Stimulated activated naive CD8-positive, alpha-beta T cell treated with anti-CD3 and anti-CD28 coated beads, Interleukin-15, Interleukin-2, amounts not matched to agents 100 ng/mL and 50 ng/mL, for 24 hours (primary cell): Measurements from ENCODE around the gene CDK19.
"Not testable (repeated sequence)": the region's sequence is repeated elsewhere in the genome, so short reads cannot be mapped to it uniquely, and the experiment has no call there.

Source experiments
- H3K27ac Mint-ChIP-seq: one replicate; pipeline ENCODE4 v1.8.0; 2021; ENCODE audit warnings: mild to moderate bottlenecking, mixed read lengths
- H3K27me3 Mint-ChIP-seq: one replicate; pipeline ENCODE4 v1.8.0; 2021; ENCODE audit warnings: mixed read lengths
- H3K36me3 Mint-ChIP-seq: one replicate; pipeline ENCODE4 v1.8.0; 2021; ENCODE audit warnings: low read depth, mixed read lengths
- H3K4me1 Mint-ChIP-seq: one replicate; pipeline ENCODE4 v1.8.0; 2021; ENCODE audit warnings: low read depth, mixed read lengths
- H3K4me3 Mint-ChIP-seq: one replicate; pipeline ENCODE4 v1.8.0; 2021; ENCODE audit warnings: mild to moderate bottlenecking, mixed read lengths
- H3K9me3 Mint-ChIP-seq: one replicate; pipeline ENCODE4 v1.8.0; 2021; ENCODE audit warnings: mixed read lengths

CDK19 gene

DNA sequence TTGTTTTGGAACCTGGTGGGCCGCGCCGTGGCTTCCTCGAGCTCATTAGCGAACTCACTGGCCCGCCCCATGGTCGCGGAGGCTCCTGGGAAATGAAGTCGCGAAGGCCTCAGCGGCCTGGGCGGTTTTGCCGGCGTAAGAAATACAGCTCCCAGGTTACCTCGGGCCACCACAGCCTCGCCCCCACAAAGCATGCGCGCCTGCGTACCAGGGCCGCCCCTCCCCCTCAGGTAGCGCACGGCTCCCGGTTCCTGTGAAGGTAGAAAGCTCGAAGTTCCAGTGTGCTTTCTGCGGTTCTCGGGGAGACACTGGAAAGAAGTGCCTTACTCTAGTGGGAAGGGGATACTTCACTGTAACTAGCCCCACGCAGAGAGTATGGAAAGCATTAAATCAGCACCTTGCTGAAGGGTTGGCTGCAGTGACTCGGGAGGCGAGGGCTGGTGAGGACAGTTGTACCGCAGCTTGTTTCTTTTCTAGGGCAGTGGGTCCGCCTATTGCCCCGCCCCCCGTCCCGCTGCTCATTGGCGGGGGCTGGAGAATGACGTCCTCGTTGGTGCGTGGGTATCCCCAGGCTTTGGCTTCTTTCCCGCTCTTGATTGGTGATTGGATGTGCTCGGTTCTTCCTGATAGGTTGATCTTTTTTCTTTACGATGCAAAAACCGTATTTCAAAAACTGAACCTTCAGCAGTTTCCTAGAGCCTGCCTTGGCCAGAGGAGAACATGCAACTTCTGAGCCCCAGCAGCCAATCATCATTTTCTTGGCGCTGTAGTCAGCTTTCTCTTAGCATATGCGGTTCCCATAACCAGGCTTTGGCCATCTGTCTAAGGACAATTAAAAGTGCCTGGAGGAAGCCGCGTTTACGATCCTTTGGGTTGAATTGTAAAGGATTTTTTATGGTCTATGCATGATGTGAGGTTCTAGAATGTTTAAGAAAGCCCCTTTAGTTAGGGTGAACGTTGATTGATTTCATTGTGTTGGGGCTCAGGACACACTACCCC, at the start of gene CDK19:
Gene CDK19, minus strand, starts transcription at position 59 of the 999 bp plus-strand sequence. CDS start 333 bp downstream, outside the sequence.
- no peaks in the 10 kb centered on the region for H3K36me3 Mint-ChIP-seq
- H3K27me3 Mint-ChIP-seq = no peaks in the 10 kb centered on the region
- H3K9me3 Mint-ChIP-seq = no peaks in the 10 kb centered on the region

DNA sequence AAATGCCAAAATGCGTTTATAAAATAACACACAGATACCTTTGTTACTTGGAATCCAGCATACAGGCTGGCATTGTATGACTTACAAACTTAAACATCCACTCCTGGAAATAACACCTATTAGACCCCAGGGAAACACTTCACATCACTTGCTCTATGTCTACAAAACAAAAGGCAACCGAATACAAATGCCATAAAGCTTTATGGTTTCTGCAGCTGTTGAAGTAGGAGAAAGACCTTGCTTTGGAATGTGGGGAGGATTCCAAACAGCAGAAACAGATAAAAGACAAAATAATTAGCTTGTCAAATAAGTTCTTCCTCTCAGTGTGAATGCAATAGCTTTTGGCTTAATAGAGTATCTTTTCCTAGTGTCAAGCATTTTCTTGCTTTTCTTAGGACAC, 49.6 kb upstream of the CDK19 start:
- H3K36me3 Mint-ChIP-seq = no peaks in the 10 kb centered on the region
- peaks cover 15% of the 10 kb centered on the region for H3K4me1 Mint-ChIP-seq
- H3K9me3 Mint-ChIP-seq = no peaks in the 10 kb centered on the region
- H3K27ac Mint-ChIP-seq = no peak overlapping the region
- H3K27me3 Mint-ChIP-seq = no peaks in the 10 kb centered on the region
- no peak overlapping the region for H3K4me3 Mint-ChIP-seq

More for the DNA sequence above, at the start of gene CDK19:
- peak within 1 kb of the TSS; percentile 93 for H3K4me3 Mint-ChIP-seq
- H3K27ac Mint-ChIP-seq = peak within 1 kb of the TSS; percentile 96
- H3K4me1 Mint-ChIP-seq = peaks cover 46% of the 10 kb centered on the region

DNA sequence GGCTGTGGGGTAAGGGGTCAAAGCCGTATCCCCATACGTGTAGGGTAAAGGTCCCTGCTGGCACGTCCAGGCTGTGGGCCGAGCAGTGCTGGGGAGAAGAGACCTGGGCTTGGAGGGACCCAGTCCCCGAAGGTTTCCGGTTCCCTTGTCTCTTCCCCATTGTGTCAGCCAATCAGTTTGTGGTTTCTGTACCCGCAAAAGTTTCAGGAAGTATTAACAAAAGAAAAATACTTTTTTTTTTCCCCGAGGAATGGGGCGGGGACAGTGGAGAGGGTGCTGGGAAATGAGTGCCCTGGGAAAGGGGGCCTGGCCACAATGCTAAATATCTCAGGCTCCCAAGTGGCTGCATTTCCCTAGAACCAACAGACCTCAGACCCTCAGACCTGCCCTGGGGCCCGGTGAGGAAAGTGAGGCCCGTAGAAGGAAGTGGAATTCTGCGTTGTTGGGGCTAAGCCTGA, 44.1 kb upstream of the CDK19 start:
- no peak overlapping the region for H3K4me3 Mint-ChIP-seq
- H3K36me3 Mint-ChIP-seq = no peaks in the 10 kb centered on the region
- peaks cover 11% of the 10 kb centered on the region for H3K4me1 Mint-ChIP-seq
- no peaks in the 10 kb centered on the region for H3K9me3 Mint-ChIP-seq
- no peaks in the 10 kb centered on the region for H3K27me3 Mint-ChIP-seq
- peak overlapping the region; percentile 71 for H3K27ac Mint-ChIP-seq

DNA sequence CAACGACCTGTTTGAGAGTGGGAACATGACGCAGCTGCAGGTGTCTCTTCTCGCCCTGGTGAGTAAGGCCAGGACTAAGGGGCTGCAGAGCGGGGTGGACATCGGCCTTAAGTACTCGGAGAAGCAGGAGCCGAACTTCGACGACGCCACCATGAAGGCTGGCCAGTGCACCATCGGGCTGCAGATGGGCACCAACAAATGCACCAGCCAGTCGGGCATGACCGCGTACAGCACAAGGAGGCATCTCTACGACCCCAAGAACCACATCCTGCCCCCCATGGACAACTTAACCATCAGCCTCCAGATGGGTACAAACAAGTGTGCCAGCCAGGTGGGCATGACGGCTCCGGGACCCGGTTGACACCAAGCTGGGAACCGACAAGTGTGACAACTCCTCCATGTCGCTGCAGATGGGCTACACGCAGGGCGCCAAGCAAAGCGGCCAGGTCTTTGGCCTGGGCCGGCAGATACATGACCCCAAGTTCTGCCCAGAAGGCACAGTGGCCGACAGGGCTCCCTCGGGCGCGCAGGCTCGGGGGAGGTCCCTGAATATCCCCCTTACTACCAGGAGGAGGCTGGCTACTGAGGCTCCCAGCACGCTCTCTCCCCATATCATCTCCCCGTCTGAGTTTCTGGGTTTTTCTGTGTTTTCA, 43.4 kb upstream of the CDK19 start:
- H3K4me1 Mint-ChIP-seq = peaks cover 11% of the 10 kb centered on the region
- no peak overlapping the region for H3K4me3 Mint-ChIP-seq
- no peaks in the 10 kb centered on the region for H3K27me3 Mint-ChIP-seq
- no peaks in the 10 kb centered on the region for H3K36me3 Mint-ChIP-seq
- H3K27ac Mint-ChIP-seq = peak overlapping the region; percentile 71
- H3K9me3 Mint-ChIP-seq = no peaks in the 10 kb centered on the region

DNA sequence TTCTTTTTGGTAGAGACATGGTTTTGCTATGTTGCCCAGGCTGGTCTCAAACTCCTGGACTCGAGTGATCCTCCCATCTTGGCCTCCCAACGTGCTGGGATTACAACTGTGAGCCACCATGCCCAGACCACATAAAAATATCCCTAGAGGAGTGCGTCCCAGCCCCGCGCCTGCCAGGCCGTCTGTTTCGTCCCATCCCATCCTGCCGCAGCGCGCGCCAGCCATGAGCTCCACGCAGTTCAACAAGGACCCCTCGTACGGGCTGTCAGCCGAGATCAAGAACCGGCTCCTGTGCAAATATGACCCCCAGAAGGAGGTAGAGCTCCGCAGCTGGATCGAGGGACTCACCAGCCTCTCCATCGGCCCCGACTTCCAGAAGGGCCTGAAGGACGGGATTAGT, 42.7 kb upstream of the CDK19 start:
- Mint-ChIP-seq H3K4me3 (no peak overlapping the region), H3K27ac (no peak overlapping the region), H3K4me1 (peaks cover 11% of the 10 kb centered on the region), H3K36me3 (no peaks in the 10 kb centered on the region), H3K9me3 (no peaks in the 10 kb centered on the region), H3K27me3 (no peaks in the 10 kb centered on the region)

DNA sequence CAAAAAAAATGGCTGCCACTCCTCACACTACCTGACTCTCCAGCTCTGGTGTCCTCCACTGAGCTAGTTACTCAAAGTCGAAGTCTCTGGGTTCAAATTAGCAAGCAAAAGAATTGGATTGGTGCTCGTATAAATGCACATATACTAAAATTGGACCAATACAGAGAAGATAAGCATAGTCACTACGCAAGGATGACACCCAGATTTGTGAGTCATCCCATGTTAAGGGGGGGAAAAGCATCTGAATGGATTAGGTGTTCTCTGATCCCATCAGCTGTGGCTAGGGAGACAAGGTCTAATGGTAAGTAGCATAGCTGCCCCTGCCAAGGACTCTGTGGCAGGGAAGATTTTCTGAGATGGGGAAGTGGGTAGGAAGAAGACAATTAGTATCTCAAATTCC, 41.0 kb upstream of the CDK19 start:
- no peaks in the 10 kb centered on the region for H3K27me3 Mint-ChIP-seq
- peaks cover 11% of the 10 kb centered on the region for H3K4me1 Mint-ChIP-seq
- no peak overlapping the region for H3K4me3 Mint-ChIP-seq
- no peaks in the 10 kb centered on the region for H3K36me3 Mint-ChIP-seq
- H3K27ac Mint-ChIP-seq = no peak overlapping the region
- no peaks in the 10 kb centered on the region for H3K9me3 Mint-ChIP-seq

DNA sequence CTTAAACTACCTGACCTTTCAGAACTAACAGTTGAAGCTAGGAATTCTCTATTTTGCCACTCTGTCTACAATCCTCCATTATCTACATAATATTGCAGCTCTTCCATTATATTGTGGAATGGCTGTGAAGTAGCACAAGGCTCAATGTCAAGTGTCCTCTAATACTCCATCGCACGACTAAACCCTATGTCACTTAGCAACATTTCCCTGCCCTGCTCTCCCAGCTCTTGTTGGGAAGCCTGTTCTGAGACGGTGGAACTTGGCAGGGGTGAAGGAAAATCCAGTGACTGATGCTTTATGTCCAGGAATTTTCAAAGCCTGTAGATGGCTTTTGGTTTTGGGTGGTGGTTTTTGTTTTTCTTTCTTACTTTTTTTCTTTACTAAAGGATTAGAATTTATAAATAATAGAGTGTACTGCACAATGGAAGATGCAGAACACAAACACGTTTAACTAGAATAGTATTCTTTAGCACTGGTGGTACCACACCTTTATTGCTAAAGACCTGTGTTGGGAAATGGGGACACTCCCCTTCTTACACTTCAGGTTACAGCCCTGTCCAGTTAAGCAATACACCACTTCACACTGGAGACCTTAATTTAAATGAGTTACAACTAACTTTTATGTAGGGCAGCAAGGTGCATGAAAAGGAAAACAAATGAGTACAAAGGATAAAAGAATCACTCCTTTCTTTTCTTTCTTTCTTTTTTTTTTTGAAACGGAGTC, 38.6 kb upstream of the CDK19 start:
- no peak overlapping the region for H3K4me3 Mint-ChIP-seq
- H3K4me1 Mint-ChIP-seq = no peaks in the 10 kb centered on the region
- H3K27ac Mint-ChIP-seq = no peak overlapping the region
- H3K36me3 Mint-ChIP-seq = no peaks in the 10 kb centered on the region
- H3K27me3 Mint-ChIP-seq = no peaks in the 10 kb centered on the region
- no peaks in the 10 kb centered on the region for H3K9me3 Mint-ChIP-seq

DNA sequence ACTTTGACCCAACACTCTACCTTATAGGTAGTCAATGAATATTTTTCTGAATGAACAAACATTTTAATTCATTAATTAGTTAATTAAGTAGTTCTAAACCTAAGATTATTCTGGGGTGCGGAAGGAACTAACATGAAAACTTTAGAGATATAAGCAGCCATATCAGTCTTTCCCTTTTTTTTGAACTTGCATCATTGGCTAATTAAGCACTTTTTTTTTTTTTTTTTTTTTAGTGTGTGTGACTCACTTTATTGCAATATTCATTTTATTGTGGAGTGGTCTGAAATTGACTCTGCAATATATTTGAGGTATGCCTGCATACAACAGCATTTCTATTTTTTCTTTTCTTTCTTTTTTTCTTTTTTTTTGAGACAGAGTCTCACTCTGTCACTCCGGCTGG, 37.5 kb upstream of the CDK19 start:
- no peak overlapping the region for H3K4me3 Mint-ChIP-seq
- no peaks in the 10 kb centered on the region for H3K36me3 Mint-ChIP-seq
- H3K9me3 Mint-ChIP-seq = no peaks in the 10 kb centered on the region
- H3K27me3 Mint-ChIP-seq = no peaks in the 10 kb centered on the region
- no peak overlapping the region for H3K27ac Mint-ChIP-seq
- no peaks in the 10 kb centered on the region for H3K4me1 Mint-ChIP-seq

DNA sequence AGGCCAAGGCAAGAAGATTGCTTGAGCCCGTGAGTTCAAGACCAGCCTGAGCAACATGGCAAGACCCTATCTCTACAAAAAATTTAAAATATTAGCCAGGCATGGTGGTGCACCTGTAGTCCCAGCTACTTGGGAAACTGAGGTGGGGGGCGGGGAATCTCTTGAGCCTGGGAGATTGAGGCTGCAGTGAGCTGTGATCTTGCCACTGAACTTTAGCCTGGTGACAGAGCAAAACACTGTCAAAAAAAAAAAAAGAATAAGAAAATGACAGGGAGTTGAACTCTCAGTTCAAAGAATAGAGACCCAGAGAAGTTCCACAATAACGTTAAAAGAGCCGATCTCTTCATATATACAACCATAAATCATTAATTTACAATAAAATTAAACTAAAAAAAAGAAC, 34.5 kb upstream of the CDK19 start:
- no peaks in the 10 kb centered on the region for H3K36me3 Mint-ChIP-seq
- no peaks in the 10 kb centered on the region for H3K27me3 Mint-ChIP-seq
- no peaks in the 10 kb centered on the region for H3K4me1 Mint-ChIP-seq
- H3K27ac Mint-ChIP-seq = no peak overlapping the region
- H3K9me3 Mint-ChIP-seq = no peaks in the 10 kb centered on the region
- no peak overlapping the region for H3K4me3 Mint-ChIP-seq

DNA sequence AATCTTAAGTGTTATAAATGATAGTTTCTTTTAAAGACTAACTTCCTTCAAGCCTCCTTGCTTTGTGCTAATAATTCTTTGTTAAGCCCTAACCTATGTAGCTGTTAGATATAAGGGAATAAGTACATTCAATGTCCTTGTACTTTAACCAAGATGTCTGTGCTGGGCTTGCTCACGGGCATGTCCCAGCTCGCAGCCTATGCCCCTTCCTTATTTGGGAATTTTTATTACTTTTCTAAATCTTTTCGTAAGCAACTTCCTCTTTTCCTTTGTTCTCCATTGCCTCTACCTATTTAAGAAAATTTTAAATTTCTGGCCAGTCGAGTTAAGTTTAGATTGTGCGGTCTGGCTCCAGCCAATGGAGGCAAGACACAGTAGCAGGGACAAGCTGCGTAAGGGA, 26.0 kb upstream of the CDK19 start:
- no peak overlapping the region for H3K4me3 Mint-ChIP-seq
- no peaks in the 10 kb centered on the region for H3K36me3 Mint-ChIP-seq
- no peak overlapping the region for H3K27ac Mint-ChIP-seq
- H3K4me1 Mint-ChIP-seq = no peaks in the 10 kb centered on the region
- no peaks in the 10 kb centered on the region for H3K9me3 Mint-ChIP-seq
- no peaks in the 10 kb centered on the region for H3K27me3 Mint-ChIP-seq

DNA sequence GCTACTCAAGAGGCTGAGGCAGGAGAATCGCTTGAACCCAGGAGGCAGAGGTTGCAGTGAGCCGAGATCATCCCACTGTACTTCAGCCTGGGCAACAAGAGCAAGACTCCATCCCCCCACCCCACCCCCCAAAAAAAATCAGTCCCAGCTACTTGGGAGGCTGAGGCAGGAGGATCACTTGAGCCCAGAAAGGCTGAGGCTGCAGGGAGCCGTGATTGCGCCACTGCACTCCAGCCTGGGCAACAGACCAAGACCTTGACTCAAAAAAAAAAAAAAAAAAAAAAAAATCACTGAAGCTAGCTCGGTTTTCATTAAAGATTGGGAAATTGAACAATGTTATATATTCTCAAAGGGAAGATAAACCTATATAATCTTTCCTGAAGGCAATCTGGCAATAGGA, 20.5 kb upstream of the CDK19 start:
- H3K27me3 Mint-ChIP-seq, H3K36me3 Mint-ChIP-seq, H3K9me3 Mint-ChIP-seq, H3K4me1 Mint-ChIP-seq, H3K27ac Mint-ChIP-seq, H3K4me3 Mint-ChIP-seq: not testable (repeated sequence)

DNA sequence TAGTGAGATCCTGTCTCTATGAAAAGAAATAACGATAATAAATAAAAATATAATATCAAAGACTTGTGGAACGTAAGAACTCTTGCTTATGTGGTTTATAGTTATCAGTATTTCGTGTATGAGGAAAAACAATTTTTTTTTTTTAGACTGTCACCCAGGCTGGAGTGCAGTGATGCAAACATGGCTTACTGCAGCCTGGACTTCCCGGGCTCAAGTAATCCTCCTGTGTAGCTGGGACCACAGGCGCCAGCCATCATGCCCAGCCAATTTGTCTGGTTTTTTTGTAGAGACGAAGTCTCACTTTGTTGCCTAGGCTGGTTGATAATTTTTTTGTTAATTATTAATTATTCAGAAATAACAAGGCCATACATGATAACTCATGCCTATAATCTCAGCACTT, 18.6 kb upstream of the CDK19 start:
- Mint-ChIP-seq H3K4me3 (no peak overlapping the region), H3K4me1 (no peaks in the 10 kb centered on the region), H3K27me3 (no peaks in the 10 kb centered on the region), H3K9me3 (no peaks in the 10 kb centered on the region), H3K27ac (no peak overlapping the region), H3K36me3 (no peaks in the 10 kb centered on the region)

DNA sequence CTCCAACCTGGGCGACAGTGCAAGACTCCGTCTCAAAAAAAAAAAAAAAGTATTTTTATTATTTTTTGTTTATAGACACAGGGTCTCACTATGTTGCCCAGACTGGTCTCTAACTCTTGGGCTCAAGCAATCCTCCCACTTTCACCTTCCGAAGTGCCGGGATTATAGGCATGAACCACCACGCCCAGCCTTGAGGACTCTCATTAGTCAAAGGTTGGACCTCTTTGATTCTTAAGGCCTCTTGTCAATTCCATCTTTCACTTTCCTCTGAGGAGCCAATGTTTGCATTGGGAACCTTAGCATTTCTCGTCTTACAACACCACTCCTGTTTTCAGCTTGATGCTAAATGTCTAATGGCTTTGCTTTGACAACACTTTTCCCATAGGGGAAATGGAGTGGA, 16.1 kb upstream of the CDK19 start:
- Mint-ChIP-seq H3K4me3 (no peak overlapping the region), H3K36me3 (no peaks in the 10 kb centered on the region)

DNA sequence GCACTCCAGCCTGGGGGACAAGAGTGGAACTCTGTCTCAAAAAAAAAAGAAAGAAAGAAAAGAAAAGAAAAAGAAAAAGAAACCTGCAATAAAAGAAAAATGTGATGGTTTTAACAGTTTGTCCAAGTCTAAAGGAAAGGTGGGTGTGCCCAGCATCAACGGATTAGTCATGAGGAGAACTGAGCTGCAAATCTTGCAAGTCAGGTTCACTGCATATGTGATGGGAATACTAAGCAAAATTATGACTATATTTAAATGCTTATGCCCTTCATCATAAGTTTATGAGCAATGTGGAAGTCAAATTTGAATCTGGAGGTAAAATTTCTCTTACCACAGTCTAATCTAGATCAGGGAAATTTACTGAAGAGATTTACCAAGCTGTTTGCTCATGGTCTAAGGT, 13.1 kb upstream of the CDK19 start:
- Mint-ChIP-seq H3K9me3 (no peaks in the 10 kb centered on the region), H3K27me3 (no peaks in the 10 kb centered on the region), H3K27ac (no peak overlapping the region), H3K4me3 (no peak overlapping the region), H3K36me3 (no peaks in the 10 kb centered on the region), H3K4me1 (no peaks in the 10 kb centered on the region)

More for the DNA sequence above, 16.1 kb upstream of the CDK19 start:
- H3K4me1 Mint-ChIP-seq = no peaks in the 10 kb centered on the region
- H3K27me3 Mint-ChIP-seq = no peaks in the 10 kb centered on the region
- H3K27ac Mint-ChIP-seq = no peak overlapping the region
- no peaks in the 10 kb centered on the region for H3K9me3 Mint-ChIP-seq
